Measurements from ENCODE around the gene KCNQ1.

The KCNQ1 gene

GRCh38 chr11:2534134-2534956 is 89.5 kb downstream of the KCNQ1 start:
- DNase-seq (ENCODE audit: low read depth in 2 of 2, low spot score in 1 of 2), result no peak

- DNase-seq (ENCODE audit: low read depth in 2 of 2, low spot score in 1 of 2), result no peak
Measured at GRCh38 chr11:2534957-2535672, 90.3 kb downstream of the KCNQ1 start.

- DNase-seq (ENCODE audit: low read depth in 2 of 2, low spot score in 1 of 2), result no peak
Measured at GRCh38 chr11:2535673-2536439, 91.0 kb downstream of the KCNQ1 start.

GRCh38 chr11:2536440-2536989 is 91.7 kb downstream of the KCNQ1 start:
- DNase-seq (ENCODE audit: low read depth in 2 of 2, low spot score in 1 of 2), result no peak

GRCh38 chr11:2537010-2537705 is 92.3 kb downstream of the KCNQ1 start:
- no peak for DNase-seq (ENCODE audit: low read depth in 2 of 2, low spot score in 1 of 2)

GRCh38 chr11:2537896-2538724 is 93.3 kb downstream of the KCNQ1 start:
- DNase-seq (ENCODE audit: low read depth in 2 of 2, low spot score in 1 of 2), result no peak

- DNase-seq (ENCODE audit: low read depth in 2 of 2, low spot score in 1 of 2), result no peak
Measured at GRCh38 chr11:2538951-2539350, 94.1 kb downstream of the KCNQ1 start.

GRCh38 chr11:2539371-2540222 is 94.8 kb downstream of the KCNQ1 start:
- DNase-seq (ENCODE audit: low read depth in 2 of 2, low spot score in 1 of 2), result no peak

- DNase-seq (ENCODE audit: low read depth in 2 of 2, low spot score in 1 of 2), result no peak
Measured at GRCh38 chr11:2540223-2540991, 95.6 kb downstream of the KCNQ1 start.

- DNase-seq (ENCODE audit: low read depth in 2 of 2, low spot score in 1 of 2), result no peak
Measured at GRCh38 chr11:2540992-2541680, 96.3 kb downstream of the KCNQ1 start.

GRCh38 chr11:2541881-2542361 is 97.1 kb downstream of the KCNQ1 start:
- no peak for DNase-seq (ENCODE audit: low read depth in 2 of 2, low spot score in 1 of 2)

- no peak for DNase-seq (ENCODE audit: low read depth in 2 of 2, low spot score in 1 of 2)
Measured at GRCh38 chr11:2542406-2542805, 97.6 kb downstream of the KCNQ1 start.

- no peak for DNase-seq (ENCODE audit: low read depth in 2 of 2, low spot score in 1 of 2)
Measured at GRCh38 chr11:2547806-2548205, 103.0 kb downstream of the KCNQ1 start.

- no peak for DNase-seq (ENCODE audit: low read depth in 2 of 2, low spot score in 1 of 2)
Measured at GRCh38 chr11:2548596-2548995, 103.8 kb downstream of the KCNQ1 start.

GRCh38 chr11:2549080-2549479 is 104.3 kb downstream of the KCNQ1 start:
- DNase-seq (ENCODE audit: low read depth in 2 of 2, low spot score in 1 of 2), result no peak

GRCh38 chr11:2549491-2549875 is 104.7 kb downstream of the KCNQ1 start:
- no peak for DNase-seq (ENCODE audit: low read depth in 2 of 2, low spot score in 1 of 2)

GRCh38 chr11:2549876-2550605 is 105.2 kb downstream of the KCNQ1 start:
- no peak for DNase-seq (ENCODE audit: low read depth in 2 of 2, low spot score in 1 of 2)

Measured in stimulated activated CD8-positive, alpha-beta memory T cell treated with anti-CD3 and anti-CD28 coated beads, Interleukin-4, amount 100 ng/mL, for 4 hours (primary cell).